ENCODE measurements around the gene ACVR1. TPM values are rescaled to one million over a fixed set of nuclear protein-coding genes. Genes with fewer than 3 reads are reported as not detected.

Gene ACVR1
- total and polyA plus RNA-seq, 7 experiments from 2014 or later: 6.0 to 42.0 (median 17.8) TPM

DNA sequence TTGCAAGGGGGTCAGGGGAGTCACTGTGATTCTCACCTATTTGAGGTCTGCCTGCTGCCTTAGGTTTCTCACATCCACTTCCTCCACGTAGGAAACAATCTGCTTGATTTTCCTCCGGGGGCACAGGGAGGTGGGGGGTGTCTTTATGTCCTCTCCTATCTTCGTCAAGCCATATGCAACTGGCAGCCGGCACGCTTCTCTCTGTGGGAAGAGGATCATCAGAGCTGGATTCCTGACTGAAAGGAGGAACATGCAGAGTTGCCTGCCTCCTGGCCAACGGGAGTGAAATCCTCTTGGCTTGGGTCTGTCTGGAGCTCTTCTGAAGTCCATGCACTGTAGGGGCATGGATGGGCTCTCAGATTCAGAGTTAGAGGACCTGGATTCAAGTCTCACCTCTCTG, 43.1 kb upstream of the ACVR1 start:
- CTCF ChIA-PET: no interaction called here
- H3K36me3 ChIP-seq (ENCODE audit: control insufficient read depth in 2 of 3, insufficient read depth in 3 of 3, low read length in 3 of 3): no peaks in the 10 kb centered on the region
- H3K27me3 Mint-ChIP-seq: peaks cover 0 to 12% (median 0%) of the 10 kb centered on the region in 5 donors

DNA sequence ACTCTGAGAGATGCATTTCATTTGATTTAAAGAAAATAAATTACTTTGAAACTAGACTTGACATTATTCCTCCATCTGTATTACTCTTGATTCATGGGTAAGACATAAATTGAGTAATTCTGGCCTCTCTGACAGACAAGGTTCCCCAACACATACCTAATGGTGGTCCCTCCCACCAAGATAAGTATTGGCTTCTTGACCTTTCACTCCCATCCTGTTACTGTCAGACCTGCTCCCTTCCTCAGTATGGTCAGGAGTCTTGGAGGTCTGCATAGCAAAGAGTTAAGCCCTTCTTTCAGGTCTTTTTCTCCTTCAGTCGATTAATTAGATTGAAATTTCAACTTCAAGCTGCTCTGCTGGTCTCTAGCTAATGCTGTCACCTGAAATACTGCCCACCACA, 42.2 kb upstream of the ACVR1 start:
- no peak overlapping the region for H3K4me3 ChIP-seq (ENCODE audit: low read length)
- H3K27me3 ChIP-seq (ENCODE audit: control insufficient read depth in 2 of 2, insufficient read depth in 2 of 2, low read length in 2 of 2): no peaks in the 10 kb centered on the region
- no peaks in the 10 kb centered on the region for H3K4me1 ChIP-seq (ENCODE audit: control insufficient read depth in 2 of 2, insufficient read depth in 2 of 2, low read length in 2 of 2)
- no peak for ATAC-seq
- H3K27me3 Mint-ChIP-seq: peaks cover 0 to 17% (median 0%) of the 10 kb centered on the region in 5 donors
- H3K36me3 ChIP-seq (ENCODE audit: control insufficient read depth in 2 of 3, insufficient read depth in 3 of 3, low read length in 3 of 3): no peaks in the 10 kb centered on the region
- intact Hi-C loops (cut with micrococcal nuclease): no loop called here
- ChIA-PET POLR2A (no interaction called here), CTCF (no interaction called here)
- H3K4me3 Mint-ChIP-seq: no peak overlapping the region
- no peaks in the 10 kb centered on the region for H3K4me1 Mint-ChIP-seq
- no peaks in the 10 kb centered on the region for H3K9me3 ChIP-seq (ENCODE audit: control insufficient read depth in 2 of 3, low read length in 3 of 3)
- no peak overlapping the region for H3K27ac ChIP-seq (ENCODE audit: low read depth, low read length)
- no peak for DNase-seq
- H3K27ac Mint-ChIP-seq: no peak overlapping the region
- H3K36me3 Mint-ChIP-seq: peaks cover 0 to 3% (median 0%) of the 10 kb centered on the region in 5 donors
- H3K9me3 Mint-ChIP-seq: peaks cover 0 to 7% (median 2%) of the 10 kb centered on the region in 11 donors

More for the DNA sequence above, 43.1 kb upstream of the ACVR1 start:
- no peaks in the 10 kb centered on the region for H3K4me1 Mint-ChIP-seq
- no peak overlapping the region for H3K27ac Mint-ChIP-seq
- H3K9me3 ChIP-seq (ENCODE audit: control insufficient read depth in 2 of 3, low read length in 3 of 3): no peaks in the 10 kb centered on the region
- H3K27ac ChIP-seq (ENCODE audit: low read depth, low read length): no peak overlapping the region
- no peak overlapping the region for H3K4me3 Mint-ChIP-seq
- H3K27me3 ChIP-seq (ENCODE audit: control insufficient read depth in 2 of 2, insufficient read depth in 2 of 2, low read length in 2 of 2): no peaks in the 10 kb centered on the region
- DNase-seq (no peak), ATAC-seq (no peak)
- H3K9me3 Mint-ChIP-seq: peaks cover 0 to 2% (median 0%) of the 10 kb centered on the region in 11 donors
- no peaks in the 10 kb centered on the region for H3K4me1 ChIP-seq (ENCODE audit: control insufficient read depth in 2 of 2, insufficient read depth in 2 of 2, low read length in 2 of 2)
- H3K4me3 ChIP-seq (ENCODE audit: low read length): no peak overlapping the region
- POLR2A ChIA-PET: no interaction called here
- intact Hi-C loops (cut with micrococcal nuclease): no loop called here
- H3K36me3 Mint-ChIP-seq: no peaks in the 10 kb centered on the region

DNA sequence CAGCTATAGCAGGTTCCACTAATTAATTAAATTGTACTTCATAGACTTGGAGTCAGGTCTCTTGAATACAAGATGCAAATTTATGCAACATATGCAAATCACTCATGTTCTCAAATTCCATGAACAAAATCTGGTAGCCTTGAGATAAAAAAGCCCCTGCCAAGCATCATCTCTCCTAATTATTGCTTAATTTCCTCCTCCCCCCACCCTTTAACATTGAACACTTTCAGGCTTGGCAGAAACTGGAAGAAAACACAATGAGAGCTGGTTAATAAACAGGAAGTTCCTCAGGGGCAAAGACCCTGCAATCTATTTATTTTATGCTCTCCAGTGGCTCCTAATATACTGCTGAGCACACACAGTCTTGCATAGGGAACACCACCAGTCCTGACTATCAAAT, 35.6 kb upstream of the ACVR1 start:
- Histone ChIP-seq H3K27ac (ENCODE audit: low read depth, low read length) (no peak overlapping the region), H3K36me3 (ENCODE audit: control insufficient read depth in 2 of 3, insufficient read depth in 3 of 3, low read length in 3 of 3) (no peaks in the 10 kb centered on the region), H3K9me3 (ENCODE audit: control insufficient read depth in 2 of 3, low read length in 3 of 3) (no peaks in the 10 kb centered on the region), H3K4me3 (ENCODE audit: low read length) (no peak overlapping the region), H3K27me3 (ENCODE audit: control insufficient read depth in 2 of 2, insufficient read depth in 2 of 2, low read length in 2 of 2) (no peaks in the 10 kb centered on the region), H3K4me1 (ENCODE audit: control insufficient read depth in 2 of 2, insufficient read depth in 2 of 2, low read length in 2 of 2) (no peaks in the 10 kb centered on the region)
- Mint-ChIP-seq H3K27ac (no peak overlapping the region), H3K4me3 (no peak overlapping the region), H3K36me3 (peaks cover 0 to 7% (median 5%) of the 10 kb centered on the region in 5 donors), H3K27me3 (peaks cover 0 to 14% (median 0%) of the 10 kb centered on the region in 5 donors), H3K9me3 (peaks cover 0 to 13% (median 2%) of the 10 kb centered on the region in 11 donors), H3K4me1 (peaks cover 0 to 8% (median 0%) of the 10 kb centered on the region in 7 donors)
- ChIA-PET CTCF (interaction anchor here (1.1 kb wide), 1 partner anchor 15 kb away, joined by 3 read pairs; no protein-coding TSS in a partner anchor), POLR2A (interaction anchor here (0.6 kb wide), 1 partner anchor 19 kb away, joined by 3 read pairs; no protein-coding TSS in a partner anchor)
- no peak for DNase-seq
- intact Hi-C loops (cut with micrococcal nuclease): no loop called here
- no peak for ATAC-seq

DNA sequence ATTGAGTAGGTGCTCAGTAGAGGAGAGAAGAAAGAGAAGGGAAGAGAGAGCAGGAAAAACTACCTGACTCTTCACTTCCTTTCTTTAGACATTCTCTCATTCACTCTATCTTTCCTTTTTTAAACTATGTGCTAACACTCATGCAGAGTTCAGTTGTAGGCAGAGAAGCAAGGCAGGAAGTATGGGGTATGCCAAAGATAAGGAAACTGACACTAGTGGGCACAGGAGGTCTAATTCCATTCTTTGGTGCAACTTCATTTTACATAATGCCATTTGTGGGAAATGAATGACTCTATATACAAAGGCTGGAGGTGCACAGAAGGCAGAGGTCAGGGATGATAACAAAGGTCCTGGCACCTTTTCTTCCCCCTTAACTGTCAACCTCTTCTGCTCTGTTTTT, 35.1 kb upstream of the ACVR1 start:
- no peaks in the 10 kb centered on the region for H3K36me3 ChIP-seq (ENCODE audit: control insufficient read depth in 2 of 3, insufficient read depth in 3 of 3, low read length in 3 of 3)
- H3K4me1 Mint-ChIP-seq: peaks cover 0 to 8% (median 0%) of the 10 kb centered on the region in 7 donors
- no peak overlapping the region for H3K4me3 Mint-ChIP-seq
- no peak for ATAC-seq
- DNase-seq: no peak
- no peaks in the 10 kb centered on the region for H3K4me1 ChIP-seq (ENCODE audit: control insufficient read depth in 2 of 2, insufficient read depth in 2 of 2, low read length in 2 of 2)
- no peak overlapping the region for H3K27ac Mint-ChIP-seq
- no peak overlapping the region for H3K4me3 ChIP-seq (ENCODE audit: low read length)
- no peak overlapping the region for H3K27ac ChIP-seq (ENCODE audit: low read depth, low read length)
- H3K27me3 Mint-ChIP-seq: peaks cover 0 to 14% (median 0%) of the 10 kb centered on the region in 5 donors
- POLR2A ChIA-PET: interaction anchor here (0.6 kb wide), 1 partner anchor 19 kb away, joined by 3 read pairs; no protein-coding TSS in a partner anchor
- peaks cover 0 to 13% (median 2%) of the 10 kb centered on the region in 11 donors for H3K9me3 Mint-ChIP-seq
- peaks cover 0 to 7% (median 5%) of the 10 kb centered on the region in 5 donors for H3K36me3 Mint-ChIP-seq
- intact Hi-C loops (cut with micrococcal nuclease): no loop called here
- no peaks in the 10 kb centered on the region for H3K27me3 ChIP-seq (ENCODE audit: control insufficient read depth in 2 of 2, insufficient read depth in 2 of 2, low read length in 2 of 2)
- no peaks in the 10 kb centered on the region for H3K9me3 ChIP-seq (ENCODE audit: control insufficient read depth in 2 of 3, low read length in 3 of 3)
- CTCF ChIA-PET: interaction anchor here (0.6 kb wide), 1 partner anchor 609 kb away, joined by 3 read pairs; no protein-coding TSS in a partner anchor

DNA sequence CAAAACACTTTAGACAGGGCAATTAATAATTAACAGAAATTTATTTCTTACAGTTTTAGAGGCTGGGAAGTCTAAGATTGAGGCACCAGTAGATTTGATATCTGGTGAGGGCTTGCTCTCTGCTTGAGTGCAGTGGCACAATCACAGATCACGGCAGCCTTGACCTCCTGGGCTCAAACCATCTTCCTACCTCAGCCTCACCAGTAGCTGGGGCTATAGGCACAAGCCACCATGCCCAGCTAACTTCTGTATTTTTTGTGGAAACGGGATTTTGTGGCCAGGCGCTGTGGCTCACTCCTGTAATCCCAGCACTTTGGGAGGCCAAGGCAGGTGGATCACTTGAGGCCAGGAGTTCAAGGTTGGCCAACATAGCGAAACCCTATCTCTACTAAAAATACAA, 29.0 kb upstream of the ACVR1 start:
- DNase-seq (no peak), ATAC-seq (no peak)
- Mint-ChIP-seq H3K27ac (peak overlapping the region in 1 of 9 donors; percentile 51), H3K9me3 (no peaks in the 10 kb centered on the region), H3K4me3 (no peak overlapping the region), H3K4me1 (peaks cover 8 to 26% (median 16%) of the 10 kb centered on the region in 7 donors), H3K27me3 (no peaks in the 10 kb centered on the region), H3K36me3 (peaks cover 0 to 10% (median 0%) of the 10 kb centered on the region in 5 donors)
- no peaks in the 10 kb centered on the region for H3K36me3 ChIP-seq (ENCODE audit: control insufficient read depth in 2 of 3, insufficient read depth in 3 of 3, low read length in 3 of 3)
- H3K9me3 ChIP-seq (ENCODE audit: control insufficient read depth in 2 of 3, low read length in 3 of 3): no peaks in the 10 kb centered on the region
- H3K27me3 ChIP-seq (ENCODE audit: control insufficient read depth in 2 of 2, insufficient read depth in 2 of 2, low read length in 2 of 2): no peaks in the 10 kb centered on the region
- ChIA-PET CTCF (interaction anchor here (1.1 kb wide), 1 partner anchor 29 kb away, joined by 4 read pairs; the partner anchor contains the start of gene ACVR1), POLR2A (interaction anchor here (0.6 to 1.1 kb wide), 4 partner anchors 9 to 91 kb away, joined by 3 to 5 read pairs (median 4); no protein-coding TSS in a partner anchor)
- no peak overlapping the region for H3K4me3 ChIP-seq (ENCODE audit: low read length)
- intact Hi-C loops (cut with micrococcal nuclease): no loop called here
- peaks cover 12 to 13% of the 10 kb centered on the region in 2 donors for H3K4me1 ChIP-seq (ENCODE audit: control insufficient read depth in 2 of 2, insufficient read depth in 2 of 2, low read length in 2 of 2)
- no peak overlapping the region for H3K27ac ChIP-seq (ENCODE audit: low read depth, low read length)

DNA sequence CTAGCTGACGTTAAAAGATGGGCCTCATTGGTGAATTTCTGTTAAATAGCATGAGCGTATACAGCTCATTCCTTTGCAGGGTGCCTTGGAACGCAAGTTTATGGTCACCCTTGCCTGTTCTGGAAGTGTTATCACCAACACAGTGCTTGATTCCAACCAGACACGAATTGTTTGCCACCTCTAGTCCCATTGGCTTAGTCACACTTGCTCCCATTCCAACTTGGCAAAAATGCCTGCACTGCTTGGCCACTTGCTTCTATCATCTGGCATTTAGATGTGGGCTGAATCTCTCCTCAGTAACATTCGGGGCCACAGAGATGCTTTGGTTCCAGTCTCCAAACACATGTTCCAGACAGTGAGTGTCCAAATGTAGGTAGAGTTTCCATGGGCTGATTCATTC, 27.5 kb upstream of the ACVR1 start:
- peaks cover 25 to 27% of the 10 kb centered on the region in 2 donors for H3K4me1 ChIP-seq (ENCODE audit: control insufficient read depth in 2 of 2, insufficient read depth in 2 of 2, low read length in 2 of 2)
- ATAC-seq (no peak), DNase-seq (no peak)
- no peak overlapping the region for H3K4me3 ChIP-seq (ENCODE audit: low read length)
- no peak overlapping the region for H3K4me3 Mint-ChIP-seq
- no peaks in the 10 kb centered on the region for H3K9me3 Mint-ChIP-seq
- intact Hi-C loops (cut with micrococcal nuclease): loop anchor here (5.0 kb wide), 1 partner anchor 36 kb away; no protein-coding TSS in a partner anchor
- no peaks in the 10 kb centered on the region for H3K27me3 ChIP-seq (ENCODE audit: control insufficient read depth in 2 of 2, insufficient read depth in 2 of 2, low read length in 2 of 2)
- H3K27ac ChIP-seq (ENCODE audit: low read depth, low read length): no peak overlapping the region
- ChIA-PET CTCF (no interaction called here), POLR2A (no interaction called here)
- no peaks in the 10 kb centered on the region for H3K9me3 ChIP-seq (ENCODE audit: control insufficient read depth in 2 of 3, low read length in 3 of 3)
- no peaks in the 10 kb centered on the region for H3K36me3 ChIP-seq (ENCODE audit: control insufficient read depth in 2 of 3, insufficient read depth in 3 of 3, low read length in 3 of 3)
- H3K36me3 Mint-ChIP-seq: peaks cover 0 to 10% (median 0%) of the 10 kb centered on the region in 5 donors
- H3K27me3 Mint-ChIP-seq: no peaks in the 10 kb centered on the region
- peak overlapping the region in 1 of 9 donors; percentile 71 for H3K27ac Mint-ChIP-seq
- peaks cover 17 to 39% (median 29%) of the 10 kb centered on the region in 7 donors for H3K4me1 Mint-ChIP-seq

DNA sequence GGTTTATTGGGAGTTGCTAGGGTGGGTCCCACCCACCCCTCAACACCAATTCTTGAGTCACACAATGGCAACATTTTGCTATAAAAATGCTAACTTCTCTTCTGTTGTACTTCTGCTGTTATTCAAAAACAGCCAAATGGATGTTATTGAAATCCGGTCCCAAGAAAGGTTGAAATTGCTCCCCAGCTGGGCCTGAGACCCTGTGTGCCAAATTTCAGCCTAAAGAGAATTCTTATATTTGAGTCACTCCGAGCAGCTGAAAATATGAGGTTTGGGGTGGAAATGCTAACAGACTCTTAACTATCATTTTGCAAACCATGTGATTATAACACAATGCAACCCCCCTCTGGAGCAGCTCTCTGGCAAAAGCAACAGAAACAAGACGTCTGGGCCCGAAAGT, 27.0 kb upstream of the ACVR1 start:
- no peak for ATAC-seq

More for the DNA sequence above, 27.0 kb upstream of the ACVR1 start:
- ChIA-PET CTCF (no interaction called here), POLR2A (no interaction called here)
- Mint-ChIP-seq H3K4me1 (peaks cover 22 to 42% (median 34%) of the 10 kb centered on the region in 7 donors), H3K27ac (peak overlapping the region in 3 of 9 donors; percentile 30 to 71 (median 71)), H3K36me3 (peaks cover 0 to 9% (median 0%) of the 10 kb centered on the region in 5 donors), H3K27me3 (no peaks in the 10 kb centered on the region), H3K4me3 (no peak overlapping the region), H3K9me3 (no peaks in the 10 kb centered on the region)
- H3K27ac ChIP-seq (ENCODE audit: low read depth, low read length): no peak overlapping the region
- no peaks in the 10 kb centered on the region for H3K36me3 ChIP-seq (ENCODE audit: control insufficient read depth in 2 of 3, insufficient read depth in 3 of 3, low read length in 3 of 3)
- no peak overlapping the region for H3K4me3 ChIP-seq (ENCODE audit: low read length)
- no peak for DNase-seq
- H3K4me1 ChIP-seq (ENCODE audit: control insufficient read depth in 2 of 2, insufficient read depth in 2 of 2, low read length in 2 of 2): peaks cover 30 to 31% of the 10 kb centered on the region in 2 donors
- intact Hi-C loops (cut with micrococcal nuclease): loop anchor here (5.0 kb wide), 1 partner anchor 36 kb away; no protein-coding TSS in a partner anchor
- no peaks in the 10 kb centered on the region for H3K27me3 ChIP-seq (ENCODE audit: control insufficient read depth in 2 of 2, insufficient read depth in 2 of 2, low read length in 2 of 2)
- no peaks in the 10 kb centered on the region for H3K9me3 ChIP-seq (ENCODE audit: control insufficient read depth in 2 of 3, low read length in 3 of 3)
